Muscle layer of duodenum (tissue), 2 donors: ENCODE results near the gene OR4L1.
"Not testable (repeated sequence)": the region's sequence is repeated elsewhere in the genome, so short reads cannot be mapped to it uniquely, and the experiment has no call there.

ENCODE experiments used
- H3K27ac ChIP-seq: one replicate; pipeline ENCODE4 v1.7.0; 2013; ENCODE audit warnings: mild to moderate bottlenecking, low read length
- H3K27me3 ChIP-seq: one replicate; pipeline ENCODE4 v1.7.0; 2013; ENCODE audit warnings: low read depth, mild to moderate bottlenecking, control low read depth, low read length
- H3K36me3 ChIP-seq, 2 donors: one replicate each; pipeline ENCODE4 v1.7.0; 2013; ENCODE audit warnings: low read length in 2 of 2, control low read depth in 1 of 2, mild to moderate bottlenecking in 1 of 2; ENCODE audit not compliant: insufficient read depth in 2 of 2, control insufficient read depth in 1 of 2
- H3K4me1 ChIP-seq, 2 donors: one replicate each; pipeline ENCODE4 v1.7.0; 2013; ENCODE audit warnings: low read length in 2 of 2, mild to moderate bottlenecking in 2 of 2, control low read depth in 1 of 2, moderate library complexity in 1 of 2; ENCODE audit not compliant: insufficient read depth in 2 of 2, control insufficient read depth in 1 of 2
- H3K4me3 ChIP-seq, 2 donors: one replicate each; pipeline ENCODE4 v1.7.0; 2013; ENCODE audit warnings: low read length in 2 of 2, low read depth in 1 of 2, mild to moderate bottlenecking in 1 of 2
- H3K9me3 ChIP-seq, 2 donors: one replicate each; pipeline ENCODE4 v1.7.0; 2013; ENCODE audit warnings: low read length in 2 of 2, control low read depth in 1 of 2, mild to moderate bottlenecking in 1 of 2; ENCODE audit not compliant: control insufficient read depth in 1 of 2
- donor health status: healthy.

The OR4L1 gene

GRCh38 chr14:20059745-20060144, at the start of gene OR4L1:
Gene OR4L1 (plus strand): TSS chr14:20060045. CDS start chr14:20060045, 0 bp downstream.
- H3K4me1 ChIP-seq, result no peaks in the 10 kb centered on the region
- H3K27me3 ChIP-seq, result no peaks in the 10 kb centered on the region
- no peaks in the 10 kb centered on the region for H3K36me3 ChIP-seq
- H3K9me3 ChIP-seq, result peaks cover 2 to 5% of the 10 kb centered on the region in 2 donors
- H3K4me3 ChIP-seq, result no peak within 1 kb of the TSS
- H3K27ac ChIP-seq, result no peak within 1 kb of the TSS

GRCh38 chr14:20019257-20019865, 40.5 kb upstream of the OR4L1 start, which contains the start of gene OR4K14:
Gene OR4K14 (minus strand): TSS chr14:20019307. CDS start chr14:20015193, 4,114 bp downstream.
- Histone ChIP-seq H3K36me3 (no peaks in the 10 kb centered on the region), H3K4me1 (no peaks in the 10 kb centered on the region), H3K27me3 (no peaks in the 10 kb centered on the region), H3K4me3 (no peak within 1 kb of the TSS), H3K27ac (no peak within 1 kb of the TSS), H3K9me3 (peaks cover 0 to 2% of the 10 kb centered on the region in 2 donors)

GRCh38 chr14:20031058-20031457, 28.8 kb upstream of the OR4L1 start:
- Histone ChIP-seq H3K27ac (no peak overlapping the region), H3K27me3 (no peaks in the 10 kb centered on the region), H3K4me3 (no peak overlapping the region), H3K36me3 (no peaks in the 10 kb centered on the region), H3K9me3 (no peaks in the 10 kb centered on the region), H3K4me1 (no peaks in the 10 kb centered on the region)

- Histone ChIP-seq H3K27me3 (no peaks in the 10 kb centered on the region), H3K27ac (no peak overlapping the region), H3K4me3 (no peak overlapping the region), H3K36me3 (no peaks in the 10 kb centered on the region), H3K9me3 (no peaks in the 10 kb centered on the region), H3K4me1 (no peaks in the 10 kb centered on the region)
Measured at GRCh38 chr14:20035449-20035848, 24.4 kb upstream of the OR4L1 start.

- no peaks in the 10 kb centered on the region for H3K4me1 ChIP-seq
- no peaks in the 10 kb centered on the region for H3K36me3 ChIP-seq
- no peaks in the 10 kb centered on the region for H3K9me3 ChIP-seq
- H3K4me3 ChIP-seq, result no peak within 1 kb of the TSS
- H3K27me3 ChIP-seq, result no peaks in the 10 kb centered on the region
- H3K27ac ChIP-seq, result no peak within 1 kb of the TSS
Measured at GRCh38 chr14:20035938-20036337, 23.9 kb upstream of the OR4L1 start, which contains the start of gene OR4K13. Gene OR4K13 (minus strand): TSS chr14:20036038. CDS start chr14:20034758, 1,280 bp downstream.

- Histone ChIP-seq H3K4me3 (no peak overlapping the region), H3K4me1 (no peaks in the 10 kb centered on the region), H3K27me3 (no peaks in the 10 kb centered on the region), H3K27ac (no peak overlapping the region), H3K9me3 (no peaks in the 10 kb centered on the region), H3K36me3 (no peaks in the 10 kb centered on the region)
Measured at GRCh38 chr14:20044243-20044642, 15.6 kb upstream of the OR4L1 start.

GRCh38 chr14:20048202-20048601, 11.6 kb upstream of the OR4L1 start:
- Histone ChIP-seq H3K9me3 (no peaks in the 10 kb centered on the region), H3K27ac (no peak overlapping the region), H3K4me3 (no peak overlapping the region), H3K27me3 (no peaks in the 10 kb centered on the region), H3K36me3 (no peaks in the 10 kb centered on the region), H3K4me1 (no peaks in the 10 kb centered on the region)

- Histone ChIP-seq H3K4me1 (no peaks in the 10 kb centered on the region), H3K9me3 (no peaks in the 10 kb centered on the region), H3K4me3 (no peak overlapping the region), H3K27me3 (no peaks in the 10 kb centered on the region), H3K36me3 (no peaks in the 10 kb centered on the region), H3K27ac (no peak overlapping the region)
Measured at GRCh38 chr14:20092050-20092449, 32.2 kb downstream of the OR4L1 start.

GRCh38 chr14:20093442-20093841, 33.6 kb downstream of the OR4L1 start:
- H3K27me3 ChIP-seq, result no peaks in the 10 kb centered on the region
- no peak overlapping the region for H3K4me3 ChIP-seq
- no peaks in the 10 kb centered on the region for H3K36me3 ChIP-seq
- no peak overlapping the region for H3K27ac ChIP-seq
- H3K9me3 ChIP-seq, result no peaks in the 10 kb centered on the region
- H3K4me1 ChIP-seq, result no peaks in the 10 kb centered on the region

GRCh38 chr14:20098926-20099770, 39.3 kb downstream of the OR4L1 start:
- not testable (repeated sequence) for H3K4me3 ChIP-seq, H3K36me3 ChIP-seq, H3K4me1 ChIP-seq, H3K27ac ChIP-seq, H3K9me3 ChIP-seq, H3K27me3 ChIP-seq

- H3K4me3 ChIP-seq, result no peak within 1 kb of the TSS
- no peaks in the 10 kb centered on the region for H3K4me1 ChIP-seq
- no peak within 1 kb of the TSS for H3K27ac ChIP-seq
- H3K27me3 ChIP-seq, result no peaks in the 10 kb centered on the region
- no peaks in the 10 kb centered on the region for H3K36me3 ChIP-seq
- H3K9me3 ChIP-seq, result no peaks in the 10 kb centered on the region
Measured at GRCh38 chr14:20110438-20110837, 50.6 kb downstream of the OR4L1 start, which contains the start of gene OR4K17. Gene OR4K17 (plus strand): TSS chr14:20110739. CDS start chr14:20117500, 6,761 bp downstream.
